Stimulated activated CD4-positive, alpha-beta T cell treated with anti-CD3 and anti-CD28 coated beads, Interleukin-12 subunit alpha, Interleukin-12 subunit beta, amount 100 ng/mL, for 48 hours (primary cell): ENCODE measurements around the gene UGT1A6.

Experiments used
- DNase-seq, 3 donors: peaks; one replicate each; pipeline ENCODE4 v3.0.0-alpha.2; 2020; ENCODE audit warnings: low read depth in 2 of 3, low spot score in 1 of 3

The UGT1A6 gene

DNA sequence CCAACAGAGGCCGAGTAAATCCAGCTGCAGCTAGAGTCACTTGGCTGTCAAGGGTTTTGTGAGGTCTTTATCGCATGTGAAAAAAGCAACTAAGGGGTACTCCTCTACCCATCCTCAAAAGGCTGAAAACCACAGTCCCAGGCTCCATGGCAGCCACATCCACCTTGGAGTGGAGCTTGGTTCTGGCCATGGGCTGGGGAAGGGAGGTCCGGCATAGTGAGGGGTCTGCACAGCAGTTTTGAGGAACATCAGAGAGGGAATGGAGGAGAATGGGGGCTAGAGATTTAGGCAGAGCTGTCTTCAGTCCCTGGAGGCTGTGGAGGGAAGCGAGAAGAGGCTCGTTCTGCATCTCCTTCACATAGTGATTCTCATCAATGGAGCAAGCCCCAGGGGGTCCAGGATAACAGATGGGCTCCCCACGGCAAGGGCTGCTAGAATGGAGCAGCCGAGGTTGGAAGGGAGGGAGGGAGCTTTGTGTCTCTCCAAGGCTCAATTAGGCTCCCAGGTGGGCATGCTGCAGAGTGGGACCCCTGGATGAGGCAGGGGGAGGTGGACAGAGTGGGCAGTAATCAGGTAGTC, 106.5 kb downstream of the UGT1A6 start:
- no peak for DNase-seq

DNA sequence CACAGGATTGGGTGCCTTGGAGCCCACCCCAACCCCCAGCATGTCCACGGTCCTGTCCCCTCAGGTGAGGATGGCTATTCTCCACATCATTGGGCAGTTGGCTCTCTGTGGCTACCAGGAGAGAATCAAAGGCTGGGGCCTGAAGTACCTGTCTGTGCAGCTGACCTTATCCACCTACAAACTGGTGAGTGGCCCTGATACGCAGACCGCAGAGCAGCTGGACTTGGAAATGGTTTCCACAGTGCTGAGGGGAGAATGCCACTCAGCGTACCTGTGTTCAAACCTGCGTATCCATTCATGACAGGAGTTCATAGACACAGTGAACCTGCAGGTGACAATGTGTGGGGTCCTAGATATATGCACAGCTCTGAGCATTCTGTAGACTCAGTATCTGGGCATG, 107.0 kb downstream of the UGT1A6 start:
- DNase-seq: no peak

DNA sequence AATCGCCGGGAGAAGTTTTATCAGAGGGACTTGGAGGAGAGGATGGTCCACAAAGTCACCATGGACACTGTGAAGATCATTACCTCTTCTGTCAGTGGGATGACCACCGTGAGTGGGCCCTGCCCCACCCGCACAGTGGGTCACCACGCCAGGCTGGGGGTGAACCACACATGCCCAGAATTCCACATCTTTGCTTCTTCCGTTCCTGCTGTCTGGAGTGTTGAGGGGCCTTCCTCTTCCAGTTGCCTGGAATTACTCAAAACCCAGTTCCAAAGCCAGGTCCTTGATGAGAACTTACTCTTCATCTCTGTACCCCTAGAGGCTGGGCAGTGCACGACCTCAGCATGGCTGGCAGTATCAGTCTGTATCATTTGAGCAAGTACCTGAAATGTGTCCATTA, 107.5 kb downstream of the UGT1A6 start:
- no peak for DNase-seq

DNA sequence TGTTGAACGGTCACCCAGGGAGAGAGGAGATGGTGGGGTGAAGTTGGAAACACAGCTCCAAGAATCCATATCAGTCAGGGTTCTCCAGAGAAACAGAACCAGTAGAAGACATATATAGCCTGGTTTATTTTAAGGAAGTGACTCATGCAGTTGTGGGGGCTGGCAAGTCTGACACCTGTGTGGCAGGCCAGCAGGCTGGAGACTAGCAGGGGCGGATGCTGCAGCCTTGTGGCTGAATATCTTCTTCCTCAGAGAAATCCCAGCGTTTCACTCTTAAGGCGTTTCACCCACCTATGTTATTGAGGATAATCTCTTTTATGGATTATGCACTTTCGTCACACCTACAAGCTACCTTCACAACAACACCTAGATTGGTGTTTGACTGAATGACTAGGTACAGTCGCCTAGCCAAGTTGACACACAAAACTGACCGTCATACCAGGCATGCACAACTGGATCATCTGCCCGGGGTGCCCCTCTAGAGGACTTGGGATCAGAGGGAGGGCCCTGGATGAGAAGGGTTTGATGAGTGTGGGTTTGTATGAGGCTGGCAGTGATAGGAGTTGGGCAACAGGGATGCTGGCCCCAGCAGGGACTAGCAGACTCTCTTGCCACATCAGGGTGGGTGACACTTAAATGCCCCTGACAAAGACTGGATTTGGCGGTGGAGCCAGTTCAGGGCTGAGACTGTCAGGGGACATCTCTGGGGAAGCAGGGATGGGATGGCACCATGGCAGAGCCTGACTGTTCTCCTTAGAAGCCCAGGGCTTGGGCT, 108.9 kb downstream of the UGT1A6 start:
- no peak for DNase-seq

DNA sequence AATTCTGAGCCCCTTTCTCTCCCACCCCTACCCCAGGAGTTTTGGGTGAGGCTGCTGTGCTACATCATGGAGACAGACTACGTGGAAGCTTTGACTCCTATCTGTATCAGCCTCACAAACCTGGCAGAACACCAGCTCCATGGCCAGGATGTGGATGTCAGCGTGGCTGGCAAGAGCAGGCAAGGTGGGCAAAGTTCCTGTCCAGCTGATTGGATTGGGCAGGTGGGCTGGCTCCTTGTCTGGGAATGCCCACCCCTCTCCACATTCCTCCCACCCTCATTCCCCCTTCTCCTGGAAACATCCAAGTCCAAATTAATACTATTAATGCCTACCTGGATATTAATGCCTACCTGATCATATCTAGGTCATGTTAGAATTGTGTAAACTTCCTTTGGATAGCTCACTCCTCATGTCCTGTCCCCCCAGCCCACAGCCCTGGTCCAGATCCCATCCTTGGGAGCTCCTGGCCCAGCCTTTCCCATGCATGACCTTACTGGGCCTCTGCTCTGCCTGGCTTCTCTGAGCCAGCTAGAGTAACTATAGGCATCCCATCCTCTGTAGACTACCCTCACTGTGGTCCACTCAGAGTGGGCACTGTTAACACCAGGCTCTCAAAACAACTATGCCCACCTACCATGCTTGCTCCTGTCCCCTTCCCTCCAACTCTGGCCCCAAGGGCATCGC, 109.6 kb downstream of the UGT1A6 start:
- no peak for DNase-seq

DNA sequence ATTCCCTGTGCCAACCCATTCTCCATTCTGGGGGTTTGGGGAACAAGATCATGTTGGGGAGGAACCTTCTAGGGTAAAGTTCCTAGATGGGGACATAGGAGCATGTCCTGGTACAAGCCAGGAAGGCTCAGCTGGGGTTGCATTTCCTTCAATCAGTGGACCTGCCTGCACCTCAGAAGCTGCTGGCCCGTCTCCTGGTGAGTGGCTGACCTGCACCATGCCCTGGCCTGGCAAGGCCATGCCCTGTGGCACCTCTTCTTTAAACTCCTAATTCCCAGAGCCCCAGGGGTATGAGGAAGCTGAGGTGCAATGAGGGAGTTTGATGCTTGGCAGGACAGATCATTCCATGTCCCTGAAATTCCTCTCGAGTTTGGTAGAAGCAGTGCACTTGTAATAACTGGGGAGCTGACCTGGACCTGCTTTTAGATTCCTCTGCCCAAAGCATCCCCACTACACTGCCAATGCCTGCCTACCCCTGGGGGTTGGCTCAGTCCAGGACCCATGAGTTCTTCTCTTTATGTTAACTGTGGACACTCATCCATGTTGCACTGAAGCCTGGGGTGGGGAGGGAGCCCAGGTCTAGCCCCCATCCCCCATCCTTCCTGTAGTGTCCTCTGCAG, 110.7 kb downstream of the UGT1A6 start:
- DNase-seq: no peak

DNA sequence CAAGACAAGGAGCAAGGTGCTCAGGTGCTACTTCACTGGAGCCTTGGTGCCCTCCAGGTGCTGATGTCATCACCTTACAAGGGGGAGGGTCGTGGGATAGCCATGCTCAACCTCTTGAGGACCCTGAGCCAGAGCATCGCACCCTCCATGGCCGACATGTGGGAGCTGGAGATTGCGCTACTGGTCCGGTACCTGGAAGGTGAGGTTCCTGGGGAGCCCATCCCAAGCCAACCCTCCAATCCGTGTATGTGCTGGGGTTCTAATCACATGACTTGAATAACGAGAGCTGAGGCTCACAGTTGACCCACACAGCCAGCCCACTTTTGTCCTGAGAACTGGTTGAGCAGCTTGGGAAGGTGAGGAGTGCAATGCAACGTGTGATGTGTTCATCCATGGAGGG, 111.3 kb downstream of the UGT1A6 start:
- no peak for DNase-seq

DNA sequence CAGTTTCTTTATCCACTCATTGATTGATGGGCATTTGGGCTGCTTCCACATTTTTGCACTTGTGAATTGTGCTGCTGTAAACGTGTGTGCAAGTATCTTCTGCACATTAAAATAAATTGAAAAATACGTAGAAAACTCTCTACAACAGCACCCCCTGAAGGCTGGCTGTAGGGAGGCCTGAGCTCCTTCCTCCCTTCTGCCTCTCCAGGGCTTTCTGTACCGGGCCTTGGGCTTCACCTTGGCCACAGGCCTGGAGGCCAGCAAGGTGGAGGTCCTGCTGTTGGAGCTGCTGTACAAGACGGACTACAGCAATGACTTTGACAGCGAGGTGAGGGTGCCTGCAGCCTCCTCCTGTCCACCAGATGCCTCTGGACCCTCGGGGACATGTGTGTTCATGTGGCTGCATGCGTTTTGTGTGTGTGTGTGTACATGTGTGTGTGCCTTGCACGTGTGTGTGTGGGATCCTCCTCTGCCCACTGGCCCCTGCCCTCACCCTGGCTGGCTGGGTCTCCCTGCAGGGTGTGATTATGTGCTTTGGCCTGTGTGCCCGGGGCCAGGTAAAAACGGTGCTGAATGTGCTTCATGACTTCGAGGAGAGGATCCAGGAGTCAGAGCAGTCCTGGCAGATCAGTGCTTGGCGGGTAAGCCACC, 114.7 kb downstream of the UGT1A6 start:
- no peak for DNase-seq

DNA sequence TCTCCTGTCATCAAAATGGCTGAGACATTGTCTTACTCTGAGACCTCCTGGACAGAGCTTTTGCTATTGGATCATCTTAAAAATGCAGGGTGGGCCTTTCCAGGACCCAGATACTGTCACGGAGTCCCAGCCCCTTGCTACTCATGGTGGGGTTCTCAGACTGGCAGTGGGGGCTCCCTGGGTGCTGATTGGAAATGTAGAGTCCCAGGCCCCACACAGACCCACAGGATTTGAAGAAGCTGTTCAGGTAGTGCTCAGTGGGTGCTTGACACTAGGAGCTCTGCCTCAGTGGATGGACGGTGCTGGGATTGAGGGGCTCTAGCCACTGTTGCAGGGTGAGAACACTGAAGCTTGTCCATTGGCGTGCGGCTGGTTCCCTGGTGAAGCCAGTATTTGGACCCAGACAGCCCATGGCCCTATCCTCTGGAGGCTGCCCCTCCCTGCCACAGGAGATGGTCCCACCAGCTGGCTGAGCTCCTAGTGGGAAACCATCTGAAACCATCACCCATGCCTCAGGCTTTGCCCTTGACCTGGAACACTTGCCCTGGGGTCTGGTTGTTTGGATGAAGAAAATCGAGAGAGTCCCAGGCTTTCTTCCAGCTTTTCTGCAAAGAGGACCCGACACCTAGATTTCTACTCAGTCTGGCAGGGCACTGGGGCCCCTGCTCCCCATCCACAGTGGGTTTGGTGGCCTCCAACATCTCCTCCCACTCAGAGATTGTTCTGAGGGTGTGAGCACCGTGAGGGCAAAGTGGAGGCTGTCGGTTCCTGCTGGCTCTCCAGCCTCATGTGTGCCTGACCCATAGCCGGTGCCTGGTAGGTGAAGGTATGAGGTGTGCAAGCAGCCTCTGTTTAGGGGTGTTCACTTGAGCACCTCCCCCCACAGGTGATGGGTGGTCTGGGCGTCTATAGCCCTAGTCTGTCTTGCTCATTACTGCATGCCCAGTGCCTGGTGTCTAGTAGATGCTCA, 115.6 kb downstream of the UGT1A6 start:
- DNase-seq: no peak

DNA sequence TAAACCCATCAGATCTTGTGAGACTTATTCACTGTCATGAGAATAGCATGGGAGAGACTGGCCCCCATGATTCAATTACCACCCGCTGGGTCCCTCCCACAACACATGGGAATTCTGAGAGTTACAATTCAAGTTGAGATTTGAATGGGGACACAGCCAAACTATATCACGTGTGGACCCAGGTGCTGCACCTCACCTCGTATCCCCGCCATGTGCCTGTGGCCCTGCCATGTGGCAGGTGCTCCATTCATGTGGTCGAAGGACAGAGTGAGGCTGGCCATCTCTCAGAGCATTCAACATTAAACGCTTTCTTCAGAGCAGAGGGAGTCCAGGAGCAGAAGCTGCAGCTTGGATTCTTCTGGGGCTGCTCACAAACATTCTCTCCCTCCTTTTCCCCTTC, 117.7 kb downstream of the UGT1A6 start:
- no peak for DNase-seq

DNA sequence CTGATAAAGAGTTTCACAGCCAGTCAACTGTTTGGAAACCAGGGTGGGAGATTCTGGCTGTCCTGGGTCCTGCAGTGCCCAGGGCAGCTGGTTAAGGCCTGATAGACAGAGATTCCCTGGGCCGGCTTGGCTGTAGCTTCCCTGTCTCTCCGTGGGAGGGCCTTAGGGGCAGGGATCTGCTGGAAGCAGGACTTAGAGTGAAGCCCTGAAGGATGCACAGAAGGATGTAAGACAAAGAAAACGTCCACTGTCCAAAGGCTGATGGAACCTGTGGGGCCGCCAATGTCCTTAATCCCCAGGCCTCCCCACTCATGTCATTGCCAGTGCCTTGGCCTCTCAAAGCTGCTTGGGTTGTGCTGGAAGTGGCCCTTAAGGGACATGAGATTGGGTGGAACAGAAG, 118.4 kb downstream of the UGT1A6 start:
- DNase-seq: no peak

DNA sequence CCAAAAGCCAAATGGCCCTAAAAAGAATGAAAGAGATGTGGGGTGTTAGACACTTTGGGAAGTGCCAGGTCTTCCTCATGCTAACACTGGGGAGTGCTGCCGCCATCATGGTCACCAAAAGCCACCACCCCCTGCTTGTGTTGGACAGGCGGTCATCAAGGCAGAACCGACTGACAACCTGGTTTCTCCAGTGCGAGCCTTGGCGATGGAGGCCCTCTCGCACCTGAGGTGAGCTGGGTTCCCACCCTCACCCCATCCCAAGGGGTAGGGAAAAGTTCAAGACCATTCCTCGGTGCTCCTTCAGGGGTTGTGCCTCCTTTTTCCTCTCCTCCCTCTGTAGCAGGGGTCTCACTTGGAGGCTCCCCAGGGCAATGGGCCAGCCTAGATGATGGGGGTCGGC, 119.0 kb downstream of the UGT1A6 start:
- DNase-seq: no peak

DNA sequence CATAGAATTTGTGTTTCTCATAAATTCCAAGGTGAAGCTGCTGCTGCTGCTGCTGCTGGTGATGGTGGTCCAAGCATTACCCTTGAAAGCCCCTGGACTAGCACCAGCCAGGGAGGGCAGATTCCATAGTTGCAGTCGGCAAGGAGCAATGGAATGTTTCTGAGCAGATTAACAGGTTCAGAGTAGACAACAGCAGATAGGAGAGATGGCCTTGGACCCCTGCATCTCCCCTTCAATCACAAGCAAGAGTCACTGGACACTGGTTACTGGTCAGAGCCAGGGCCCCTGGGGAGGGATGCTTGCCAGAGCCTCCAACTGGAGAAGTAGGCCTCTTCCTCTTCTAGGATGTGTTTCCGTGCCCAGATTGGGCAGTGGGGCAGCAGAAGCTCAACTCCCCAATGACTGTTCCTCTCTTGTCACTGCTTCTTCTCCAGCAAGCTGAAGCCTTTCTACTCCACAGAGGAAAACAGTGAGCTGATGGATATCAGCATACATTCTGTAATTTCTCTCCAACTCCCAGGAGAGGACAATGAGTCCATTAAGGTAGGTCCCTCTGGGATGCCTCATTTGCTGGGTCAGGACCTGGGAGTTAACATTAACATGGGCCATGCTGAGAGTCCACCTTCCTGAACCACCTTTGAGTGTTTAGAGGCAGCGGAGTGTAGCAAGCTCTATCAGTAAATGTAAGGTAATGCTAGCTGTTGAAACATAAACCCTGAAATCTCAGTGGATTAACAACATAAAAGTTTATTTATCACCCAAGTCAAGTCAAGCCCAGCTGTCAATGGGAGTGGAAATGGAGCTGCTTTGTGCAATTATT, 120.8 kb downstream of the UGT1A6 start:
- DNase-seq: no peak

DNA sequence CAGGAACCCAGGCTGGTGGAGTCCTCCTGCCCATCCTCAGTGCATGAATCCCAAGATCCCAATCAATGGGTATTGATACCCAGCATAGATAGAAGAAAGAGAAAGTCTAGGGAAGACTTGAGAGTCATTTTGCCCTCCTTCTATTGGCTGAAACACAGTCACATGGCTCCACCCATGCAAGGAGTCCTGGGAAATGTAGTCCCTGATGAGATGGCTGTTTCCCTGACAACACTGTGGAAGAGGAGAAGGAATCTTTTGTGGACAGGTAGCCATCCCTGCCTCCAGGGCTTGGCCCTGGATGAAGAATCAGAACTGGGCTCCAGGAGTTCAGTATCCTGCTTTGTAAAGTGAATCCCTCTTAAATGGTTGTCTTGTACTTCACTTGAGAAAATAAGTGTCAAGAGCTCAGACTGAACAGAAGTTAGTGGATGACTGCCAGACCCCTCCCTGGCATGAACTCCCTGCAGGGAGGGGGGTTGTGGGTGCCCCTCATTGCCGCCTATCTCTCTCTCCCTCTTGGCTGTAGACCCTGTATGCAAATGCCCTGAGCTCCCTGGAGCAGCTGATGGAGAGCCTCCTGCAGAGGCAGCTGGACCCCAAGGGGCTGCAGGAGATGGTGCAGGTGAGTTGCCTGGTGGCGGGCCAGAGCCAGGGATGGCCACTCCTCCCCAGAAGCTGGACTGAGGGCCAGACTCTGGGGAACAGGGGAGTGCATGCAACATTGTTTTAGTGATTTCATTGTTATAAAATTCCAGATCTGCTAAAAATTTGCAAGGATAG, 121.6 kb downstream of the UGT1A6 start:
- DNase-seq: no peak

DNA sequence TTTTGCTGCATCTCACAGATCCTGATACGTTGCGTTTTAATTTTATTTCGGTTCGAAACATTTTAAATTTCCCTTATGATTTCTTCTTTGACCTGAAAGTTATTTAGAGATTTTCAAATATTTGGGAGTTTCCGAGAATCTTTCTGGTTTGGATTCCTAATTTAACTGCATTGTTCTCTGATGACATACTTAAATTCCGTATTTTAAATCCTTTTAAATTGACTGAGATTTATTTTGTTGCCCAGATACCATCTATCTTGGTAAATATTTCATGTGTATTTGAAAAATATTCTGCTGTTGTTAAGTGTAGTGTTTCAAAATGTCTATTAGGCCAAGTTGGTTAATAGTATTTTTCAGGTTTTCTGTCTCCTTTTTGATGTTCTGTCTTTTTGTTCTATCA, 123.2 kb downstream of the UGT1A6 start:
- DNase-seq: no peak

DNA sequence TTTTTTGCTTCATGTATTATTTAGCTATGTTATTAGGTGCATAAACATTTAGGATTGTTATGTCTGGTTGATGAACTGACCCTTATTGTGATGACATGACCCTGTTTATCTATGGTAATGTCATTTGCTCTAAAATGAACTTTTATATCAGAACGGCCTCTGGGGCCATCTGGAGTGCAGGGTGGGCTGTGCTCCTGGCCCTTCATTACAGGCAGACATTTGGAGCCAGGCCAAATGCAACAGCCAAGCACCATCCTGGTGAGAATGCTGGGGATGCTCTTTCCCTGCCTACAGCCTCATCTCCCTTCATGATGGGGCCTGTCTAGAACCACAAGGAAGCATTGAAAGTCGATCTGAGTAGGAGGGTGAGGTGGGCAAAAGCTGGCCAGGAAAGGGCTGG, 123.6 kb downstream of the UGT1A6 start:
- DNase-seq: no peak

DNA sequence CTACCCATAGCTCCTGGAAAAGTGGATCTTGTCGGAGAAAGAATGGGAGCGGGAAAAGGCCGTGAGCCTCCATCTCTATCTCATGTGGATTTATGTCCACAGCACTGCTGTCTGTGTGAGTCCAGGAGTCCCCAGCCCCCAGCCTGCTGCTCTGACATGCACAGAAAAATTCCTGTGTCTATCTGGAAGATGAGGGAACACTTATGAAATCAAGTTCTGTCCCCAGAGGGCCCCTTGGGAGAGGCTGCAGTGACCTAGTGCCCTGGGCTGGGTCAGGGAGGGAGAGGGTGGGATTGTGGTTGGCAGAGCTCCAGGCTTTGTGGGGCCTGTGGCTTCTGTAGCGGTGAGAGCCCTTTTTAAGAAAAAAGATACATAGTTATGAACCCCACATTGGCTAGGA, 124.1 kb downstream of the UGT1A6 start:
- DNase-seq: no peak

DNA sequence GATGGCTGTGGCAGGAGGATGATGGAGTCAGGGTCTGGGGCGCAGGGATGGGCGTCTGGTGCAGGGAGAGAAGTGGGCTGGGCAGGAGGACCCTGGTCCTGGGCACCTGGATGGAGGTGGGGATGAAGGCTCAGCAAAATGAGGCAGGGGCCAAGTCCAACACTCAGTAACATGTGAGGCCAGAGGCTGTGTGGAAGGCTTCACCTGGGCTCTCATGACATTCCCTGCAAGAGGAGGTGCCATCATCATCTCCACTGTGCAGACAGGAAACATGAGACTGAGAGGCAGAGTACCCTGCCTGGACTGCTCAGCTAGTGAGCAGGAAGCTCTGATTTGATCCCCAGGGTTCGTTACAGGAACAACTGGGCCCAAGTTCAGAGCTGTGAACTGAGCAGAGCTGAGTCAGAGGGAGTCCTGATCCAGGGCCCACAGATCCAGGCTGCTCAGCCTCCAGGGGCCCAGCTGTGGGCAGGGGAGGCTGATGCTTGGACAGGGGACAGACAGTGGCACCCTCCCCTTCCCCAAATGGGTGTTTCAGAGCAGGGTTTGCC, 124.7 kb downstream of the UGT1A6 start:
- DNase-seq: no peak
